HG02763 (cell line): Measurements from ENCODE around the gene HOXB6.

Experiments used
- ATAC-seq: cut with Tn5 transposase; IDR thresholded peaks from one replicate; pipeline ENCODE4 v1.9.1; 2021; ENCODE audit warnings: mild to moderate bottlenecking, moderate library complexity; ENCODE audit not compliant: unreplicated experiment

HOXB6 gene

GRCh38 chr17:48568499-48569239 lies 36.1 kb downstream of the HOXB6 start:
- ATAC-seq, result no peak

- ATAC-seq, result no peak
Observed at GRCh38 chr17:48567646-48568354, 37.0 kb downstream of the HOXB6 start.

- ATAC-seq, result no peak
Observed at GRCh38 chr17:48567209-48567608, 37.6 kb downstream of the HOXB6 start.

GRCh38 chr17:48566717-48567116 lies 38.1 kb downstream of the HOXB6 start:
- no peak for ATAC-seq

- no peak for ATAC-seq
Observed at GRCh38 chr17:48565925-48566710, 38.7 kb downstream of the HOXB6 start.

- ATAC-seq, result no peak
Observed at GRCh38 chr17:48565022-48565554, 39.7 kb downstream of the HOXB6 start.

GRCh38 chr17:48564188-48565021 lies 40.4 kb downstream of the HOXB6 start:
- ATAC-seq, result no peak

GRCh38 chr17:48563867-48564187 lies 41.0 kb downstream of the HOXB6 start:
- no peak for ATAC-seq

GRCh38 chr17:48563385-48563838 lies 41.4 kb downstream of the HOXB6 start:
- no peak for ATAC-seq

GRCh38 chr17:48562934-48563333 lies 41.9 kb downstream of the HOXB6 start:
- ATAC-seq, result no peak

- peak; percentile 41 for ATAC-seq
Observed at GRCh38 chr17:48561884-48562810, 42.6 kb downstream of the HOXB6 start.

GRCh38 chr17:48559840-48560817 lies 44.7 kb downstream of the HOXB6 start:
- ATAC-seq, result no peak

- no peak for ATAC-seq
Observed at GRCh38 chr17:48559122-48559839, 45.5 kb downstream of the HOXB6 start.

- no peak for ATAC-seq
Observed at GRCh38 chr17:48558831-48559121, 46.0 kb downstream of the HOXB6 start.

- ATAC-seq, result no peak
Observed at GRCh38 chr17:48558057-48558830, 46.5 kb downstream of the HOXB6 start.

- no peak for ATAC-seq
Observed at GRCh38 chr17:48556576-48557401, 48.0 kb downstream of the HOXB6 start.
